GM18502 (cell line): ENCODE data around the gene MKI67.
"Not testable (repeated sequence)": the region's sequence is repeated elsewhere in the genome, so short reads cannot be mapped to it uniquely, and the experiment has no call there.

Experiments used
- ATAC-seq: cut with Tn5 transposase; IDR thresholded peaks from one replicate; pipeline ENCODE4 v1.9.1; 2021; ENCODE audit warnings: mild to moderate bottlenecking; ENCODE audit not compliant: unreplicated experiment, poor library complexity

MKI67 gene

DNA sequence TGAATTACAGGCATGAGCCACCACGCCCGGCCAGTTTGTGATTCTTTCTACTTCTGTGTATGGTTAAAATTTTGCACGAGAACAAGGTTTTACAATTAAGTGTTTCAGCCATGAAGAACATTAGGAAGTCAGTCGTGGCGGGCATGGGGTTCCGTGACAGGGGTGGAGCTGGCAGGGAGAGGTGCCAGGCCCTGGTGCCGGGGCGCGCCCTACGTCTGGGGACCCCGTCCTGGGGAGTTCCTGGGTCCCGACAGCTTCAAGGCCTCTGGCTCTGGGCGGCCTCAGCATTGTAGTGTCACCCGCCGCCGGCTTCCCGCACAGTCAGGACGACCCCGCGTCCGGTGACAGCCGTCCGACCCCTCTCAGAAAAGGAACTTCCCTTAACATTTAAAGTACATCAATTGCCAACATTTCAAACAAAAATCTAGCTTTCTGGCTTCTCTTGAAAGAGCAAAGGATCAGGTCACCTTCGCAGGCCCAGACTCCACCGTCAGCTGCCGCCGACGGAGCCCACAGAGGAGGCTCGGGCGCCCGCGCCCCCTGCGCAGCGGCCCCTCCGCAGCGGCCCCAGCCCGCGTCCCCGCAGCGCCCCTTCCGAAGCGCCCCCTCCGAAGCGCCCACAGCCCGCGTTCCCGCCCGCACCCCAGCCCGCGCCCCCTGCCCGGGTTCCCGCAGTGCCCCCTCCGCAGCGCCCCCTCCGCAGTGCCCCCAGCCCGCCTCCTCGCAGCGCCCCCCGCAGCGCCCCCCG lies 23.2 kb upstream of the MKI67 start:
- no peak for ATAC-seq

- no peak for ATAC-seq
Observed at GRCh38 chr10:128147669-128148068, 21.4 kb upstream of the MKI67 start.

- peak; percentile 61 for ATAC-seq
Observed at GRCh38 chr10:128147064-128147463, 20.8 kb upstream of the MKI67 start.

- no peak for ATAC-seq
Observed at GRCh38 chr10:128144547-128144946, 18.3 kb upstream of the MKI67 start.

DNA sequence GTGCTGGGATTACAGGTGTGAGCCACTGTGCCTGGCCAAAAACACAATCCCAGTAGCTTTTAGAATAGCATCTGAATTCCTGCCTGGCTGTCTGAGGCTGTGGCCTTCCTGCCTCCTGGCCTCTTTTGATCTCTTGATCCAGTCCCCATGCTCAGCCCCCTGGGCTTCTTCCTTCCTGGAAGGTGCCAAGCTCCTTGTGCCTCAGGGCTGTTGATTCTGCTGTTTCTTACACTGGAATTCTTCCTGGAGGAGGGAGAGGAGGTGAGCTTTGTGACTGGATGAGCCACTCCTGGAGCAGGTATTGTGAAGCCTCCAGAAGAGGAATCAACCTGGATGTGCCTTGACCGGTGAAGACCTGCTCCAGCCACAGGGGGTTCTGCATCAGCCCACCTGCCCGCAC lies 17.3 kb upstream of the MKI67 start:
- ATAC-seq, result no peak

DNA sequence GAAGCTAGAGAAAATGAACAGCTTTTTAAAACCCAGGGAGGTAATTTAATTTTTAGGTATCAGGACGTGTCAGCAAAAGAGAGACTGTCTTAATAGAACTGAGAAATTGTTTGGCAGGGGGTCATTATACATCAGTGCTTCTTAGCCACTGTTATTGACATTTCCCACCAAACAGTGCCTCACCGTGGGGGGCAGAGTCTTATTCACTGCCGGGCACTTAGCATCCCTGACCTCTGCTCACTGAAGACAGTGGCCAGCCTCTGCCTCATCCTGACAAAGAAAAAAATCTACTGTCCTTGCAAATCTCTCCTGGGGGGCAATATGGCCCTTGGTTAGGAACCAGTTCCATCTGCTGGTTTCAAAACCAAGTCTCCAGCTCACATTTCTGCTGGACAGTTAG lies 14.2 kb upstream of the MKI67 start:
- ATAC-seq, result no peak

DNA sequence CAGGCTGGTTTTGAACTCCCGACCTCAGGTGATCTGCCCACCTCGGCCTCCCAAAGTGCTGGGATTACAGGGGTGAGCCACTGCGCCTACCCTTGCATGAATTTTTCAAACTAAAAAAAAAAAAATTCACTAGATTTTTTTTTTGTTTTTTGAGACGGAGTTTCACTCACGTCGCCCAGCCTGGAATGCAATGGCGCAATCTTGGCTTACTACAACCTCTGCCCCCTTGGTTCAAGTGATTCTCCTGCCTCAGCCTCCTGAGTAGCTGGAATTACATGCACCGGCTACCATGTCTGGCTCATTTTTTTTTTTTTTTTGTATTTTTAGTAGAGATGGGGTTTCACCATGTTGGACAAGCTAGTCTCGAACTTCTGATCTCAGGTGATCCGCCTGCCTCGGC lies 12.2 kb upstream of the MKI67 start:
- not testable (repeated sequence) for ATAC-seq

DNA sequence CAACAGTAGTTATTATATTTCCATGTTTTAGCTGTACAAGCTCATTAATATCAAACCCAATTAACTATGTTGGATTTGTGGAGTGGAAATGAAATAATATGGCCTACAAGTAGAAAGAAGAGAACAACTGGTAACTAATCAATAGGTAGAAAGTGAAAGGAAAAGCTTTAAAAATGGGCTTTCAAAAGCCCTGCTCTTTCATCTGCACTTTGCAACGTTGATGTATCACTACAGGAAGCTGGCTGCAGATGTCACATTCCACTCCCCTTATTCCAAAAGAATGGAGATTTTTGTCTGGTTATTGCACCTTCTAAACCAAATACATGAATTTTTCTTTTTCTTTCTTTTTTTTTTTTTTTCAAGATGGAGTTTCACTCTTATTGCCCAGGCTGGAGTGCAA lies 11.7 kb upstream of the MKI67 start:
- no peak for ATAC-seq

- ATAC-seq, result no peak
Observed at GRCh38 chr10:128130051-128130450, 3.8 kb upstream of the MKI67 start.

DNA sequence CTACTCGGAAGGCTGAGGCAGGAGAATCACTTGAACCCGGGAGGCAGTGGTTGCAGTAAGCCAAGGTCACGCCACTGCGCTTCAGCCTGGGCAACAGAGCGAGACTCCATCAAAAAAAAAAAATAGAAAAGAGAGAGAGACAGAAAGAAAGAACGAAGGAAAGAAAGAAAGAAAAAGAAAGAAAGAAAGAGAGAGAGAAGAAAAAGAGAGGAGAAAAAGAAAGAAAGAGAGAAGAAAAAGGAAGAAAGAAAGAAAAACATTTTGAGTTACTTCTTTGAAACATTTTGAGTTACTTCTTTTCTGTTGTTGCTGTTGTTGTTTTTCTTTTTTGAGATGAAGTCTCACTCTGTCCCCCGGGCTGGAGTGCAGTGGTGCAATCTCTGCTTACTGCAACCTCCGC lies 2.4 kb upstream of the MKI67 start:
- ATAC-seq, result no peak

DNA sequence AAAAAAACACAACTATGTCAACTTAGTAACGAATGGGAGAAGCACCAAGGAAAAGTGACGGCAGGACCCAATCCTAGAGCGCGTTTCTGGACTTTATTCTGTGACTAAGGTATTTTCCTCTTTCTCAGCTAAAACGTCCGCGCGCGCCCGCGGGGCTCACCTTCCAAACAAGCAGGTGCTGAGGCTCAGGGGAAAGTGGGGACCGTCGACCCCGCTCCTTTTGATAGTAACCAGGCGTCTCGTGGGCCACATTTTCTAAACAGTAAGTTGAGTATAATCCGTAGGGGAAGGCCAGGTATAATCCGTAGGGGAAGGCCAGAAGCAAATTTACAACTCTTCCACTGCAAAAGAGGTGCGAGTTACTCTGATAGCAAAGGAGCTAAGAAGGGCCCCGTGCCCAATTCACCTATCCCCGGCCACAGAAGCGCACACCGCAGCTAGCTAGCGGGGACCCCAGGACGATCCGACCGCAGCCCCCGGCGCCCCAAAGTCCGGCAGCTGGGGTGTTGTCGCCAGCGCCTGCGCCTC lies 743 bp downstream of the MKI67 start:
- ATAC-seq, result no peak

DNA sequence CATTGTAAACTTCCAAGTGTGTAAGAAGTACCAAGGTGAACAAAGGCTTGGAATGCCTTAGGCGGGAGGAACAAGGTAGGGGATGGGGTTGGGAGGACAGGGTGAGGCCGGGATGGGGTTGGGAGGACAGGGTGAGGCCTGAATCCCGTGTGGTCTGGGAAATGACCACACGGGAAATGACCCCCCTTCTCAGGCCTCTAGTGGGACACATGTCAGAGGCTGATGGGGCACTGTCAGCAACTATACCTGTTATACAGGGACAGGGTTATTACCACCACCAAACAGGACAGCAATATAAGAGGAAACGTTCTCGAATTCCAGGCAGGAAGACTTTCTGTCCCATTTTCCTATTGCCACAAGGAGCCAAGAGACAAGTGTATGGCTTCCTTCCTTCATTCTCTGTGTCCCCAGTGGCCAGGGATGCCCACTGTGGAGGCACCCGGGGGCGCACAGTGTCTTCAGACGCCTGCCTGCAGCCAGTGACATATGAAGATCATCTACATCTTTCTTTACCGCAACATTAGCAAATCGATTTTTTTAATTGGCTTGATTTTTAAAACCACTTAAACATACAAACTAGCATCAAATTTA lies 1.3 kb downstream of the MKI67 start:
- no peak for ATAC-seq

- no peak for ATAC-seq
Observed at GRCh38 chr10:128123846-128124245, 2.4 kb downstream of the MKI67 start.

DNA sequence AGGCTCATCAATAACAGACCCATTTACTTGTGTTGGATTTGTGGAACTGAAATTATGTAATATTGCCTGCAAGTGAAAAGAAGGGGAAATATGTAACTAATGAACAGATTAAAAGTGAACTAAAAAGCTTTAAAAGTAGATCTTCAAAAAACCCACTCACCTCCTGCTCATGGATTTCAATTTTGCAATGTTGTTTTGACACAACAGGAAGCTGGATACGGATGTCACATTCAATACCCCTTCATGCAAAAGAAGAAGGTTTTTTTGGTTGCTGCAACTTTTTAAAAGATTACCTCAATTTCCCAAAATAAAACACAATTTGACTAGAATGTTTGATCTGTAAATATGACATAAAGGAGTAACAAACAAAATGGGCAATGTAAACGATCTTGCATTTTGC lies 3.3 kb downstream of the MKI67 start:
- no peak for ATAC-seq

DNA sequence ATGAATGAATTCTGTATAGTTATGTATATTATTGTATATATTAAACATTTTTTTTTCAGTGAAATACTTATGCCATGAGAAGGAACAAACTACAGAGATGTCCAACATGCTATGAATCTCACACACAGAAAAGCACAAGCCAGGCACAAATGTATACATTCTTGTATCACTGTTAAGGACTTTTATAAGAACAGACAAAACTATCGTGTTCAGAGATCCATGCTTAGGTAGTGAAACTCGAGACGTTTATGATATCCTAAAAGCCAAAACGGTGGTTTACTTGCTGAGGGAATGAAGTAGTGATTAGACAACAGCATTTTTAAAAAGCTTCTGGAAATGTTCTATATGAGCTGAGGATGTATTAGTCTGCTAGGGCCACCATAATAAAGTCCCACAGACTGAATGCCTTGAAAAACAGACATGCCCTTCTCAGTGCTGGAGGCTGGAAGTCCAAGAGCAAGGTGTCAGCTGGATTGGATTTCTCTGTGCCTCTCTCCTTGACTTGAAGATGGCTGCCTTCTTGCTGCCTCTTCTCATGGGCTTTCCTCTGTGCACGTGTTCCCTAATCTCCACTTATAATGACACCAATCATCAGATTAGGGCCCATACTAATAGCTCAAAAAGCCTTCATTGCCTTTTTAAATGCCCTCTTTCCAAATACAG lies 4.3 kb downstream of the MKI67 start:
- no peak for ATAC-seq

DNA sequence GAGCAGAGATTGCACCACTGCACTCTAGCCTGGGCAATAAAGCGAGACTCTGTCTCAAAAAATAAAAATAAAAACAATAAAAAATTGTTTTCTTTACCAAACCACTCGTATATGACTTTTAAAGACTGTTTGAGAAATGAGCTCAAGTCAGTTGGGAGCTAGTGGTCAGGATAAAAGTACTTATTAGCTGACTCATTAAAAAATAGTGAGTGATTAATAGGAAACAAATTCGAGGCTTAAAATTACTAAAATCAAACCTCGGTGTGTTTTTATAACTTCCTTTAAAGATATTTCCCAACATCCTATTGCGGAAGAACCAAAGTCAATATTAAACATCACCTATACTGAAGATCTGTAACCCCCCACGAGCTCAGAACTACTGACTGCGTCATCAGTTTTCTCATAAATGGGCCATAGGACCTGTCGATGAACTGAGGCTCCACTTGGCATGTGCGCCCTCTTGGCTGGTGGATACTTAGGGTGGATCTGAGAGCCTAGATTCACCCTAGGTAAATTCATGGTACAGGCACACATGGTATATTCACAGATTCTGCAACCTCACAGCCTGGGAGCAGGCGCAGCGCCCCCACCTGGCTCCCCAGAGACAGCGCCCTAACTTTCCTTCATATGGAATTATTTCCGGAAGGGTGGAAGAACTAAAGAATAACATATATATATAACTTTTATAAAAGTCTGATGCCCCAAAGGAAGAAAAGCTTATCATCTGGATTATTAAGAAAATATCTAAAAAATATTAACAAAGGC lies 9.2 kb downstream of the MKI67 start:
- ATAC-seq, result no peak

DNA sequence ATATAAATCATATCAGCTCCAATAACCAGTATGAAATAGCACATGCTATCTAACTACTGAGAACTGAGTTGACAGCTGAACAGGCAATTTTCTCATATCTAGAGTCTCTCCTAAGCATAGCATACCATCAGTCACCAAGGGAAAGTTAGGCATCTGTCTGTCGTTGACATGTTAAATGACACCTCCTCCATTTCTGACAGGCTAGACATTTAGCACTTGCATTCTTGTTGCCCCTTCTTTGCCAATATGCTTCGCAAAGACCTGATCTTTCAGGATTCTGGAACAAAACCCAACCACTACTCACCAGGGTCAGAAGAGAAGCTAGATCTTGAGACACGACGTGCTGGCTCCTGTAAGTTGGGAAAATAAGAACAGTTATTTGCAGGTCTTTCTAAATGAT lies 10.0 kb downstream of the MKI67 start:
- ATAC-seq, result no peak

- no peak for ATAC-seq
Observed at GRCh38 chr10:128115356-128115755, 10.9 kb downstream of the MKI67 start.

- no peak for ATAC-seq
Observed at GRCh38 chr10:128114901-128115300, 11.3 kb downstream of the MKI67 start.

DNA sequence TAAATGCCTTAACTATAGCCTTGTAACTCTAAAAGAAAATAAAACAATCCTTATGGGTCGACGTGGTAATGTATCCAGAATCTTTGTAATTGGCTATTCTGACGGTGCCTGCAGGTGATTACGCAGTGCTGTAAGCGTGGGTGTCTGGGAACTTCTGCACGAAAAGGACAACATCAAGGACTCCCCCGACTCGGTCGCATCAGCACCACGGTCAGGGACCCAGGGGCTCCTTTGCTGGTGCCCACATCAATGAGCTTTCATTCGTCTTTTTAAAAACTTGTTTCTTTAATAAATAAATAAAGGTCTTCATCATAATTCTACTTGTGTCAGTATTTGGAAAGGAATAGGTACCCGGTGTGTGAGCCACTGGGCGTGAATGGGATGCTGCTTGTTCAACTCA lies 13.2 kb downstream of the MKI67 start:
- no peak for ATAC-seq

DNA sequence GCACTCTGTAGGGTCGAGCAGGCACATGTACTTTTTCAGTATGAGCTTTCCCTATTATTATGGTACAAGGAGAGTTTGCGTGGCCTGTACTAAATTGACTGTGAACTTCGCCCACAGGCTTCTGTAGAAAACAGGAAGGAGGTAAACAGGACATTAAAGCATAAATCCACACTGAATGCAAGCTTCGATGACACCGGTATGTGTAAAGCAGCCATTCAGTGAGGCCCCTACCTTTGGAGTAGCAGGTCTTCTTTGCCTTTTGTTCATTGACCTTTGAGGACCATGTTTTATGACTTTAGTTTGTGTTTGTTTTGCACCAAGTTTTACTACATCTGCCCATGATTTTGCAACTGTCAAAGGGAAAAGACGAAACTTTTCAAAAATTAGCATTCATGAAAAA lies 14.5 kb downstream of the MKI67 start:
- no peak for ATAC-seq
